K562 (cell line): ENCODE measurements around the gene YBX3. TPM values are rescaled to one million over a fixed set of nuclear protein-coding genes. Genes with fewer than 3 reads are reported as not detected.

Experiments used
- ATAC-seq: fragments of 200-7000 bp; cut with Tn5 transposase; 3 replicates; pipeline ENCODE4 v1.9.1; 2020; ENCODE audit warnings: moderate library complexity
- BruUV-seq: library from RNA; stranded (reverse); fragments of 400-500 nt; replicated peaks from 2 replicates; lab custom pipeline; 2021; lab: Mats Ljungman, UMichigan
- CTCF ChIA-PET: fragments of 300-600 bp; formaldehyde crosslinking; extraction: SDS; loops from one replicate; lab custom pipeline; 2021; ENCODE audit warnings: low intra/inter-chr PET ratio; lab: Yijun Ruan, JAX
- POLR2A ChIA-PET: fragments of 300-600, 350-650 bp; sonication (Branson Sonifier 250); formaldehyde crosslinking; extraction: SDS; loops from one replicate; lab custom pipeline; 2021; ENCODE audit warnings: antibody characterized with exemption, inconsistent platforms; lab: Yijun Ruan, JAX
- DNase-seq, 4 experiments: peaks; one replicate each; pipeline versions ENCODE4 v3.0.0 to v3.0.0-alpha.2; 2011 to 2018; ENCODE audit warnings: low spot score in 3 of 4, mixed read lengths in 3 of 4; ENCODE audit errors: extremely low read depth in 1 of 4
- FAIRE-seq: peaks from 2 replicates; lab custom pipeline; 2011; peaks lifted over from hg19 to GRCh38; lab: Jason Lieb, UNC
- H2AFZ ChIP-seq: 2 replicates; pipeline ENCODE4 v1.6.0; 2011; ENCODE audit warnings: low read depth, low read length, control low read depth, inconsistent platforms
- H3K27ac ChIP-seq: fragments of 200-600 bp; 3 replicates; pipeline ENCODE4 v1.8.0; 2011; ENCODE audit warnings: low read depth, mild to moderate bottlenecking, control low read depth, inconsistent platforms, low read length, moderate library complexity, mixed read lengths; ENCODE audit errors: extremely low read depth
- H3K27me3 ChIP-seq, 2 experiments: fragments of 300-600 bp in 1 of 2; 2 replicates in 1 of 2; 3 replicates in 1 of 2; pipeline versions ENCODE4 v1.6.0 to v1.8.0; 2011; ENCODE audit warnings: inconsistent platforms in 2 of 2, low read length in 2 of 2, mild to moderate bottlenecking in 1 of 2, mixed read lengths in 1 of 2, moderate library complexity in 1 of 2; ENCODE audit not compliant: control insufficient read depth in 2 of 2, insufficient read depth in 2 of 2
- H3K36me3 ChIP-seq: fragments of 300-600 bp; 3 replicates; pipeline ENCODE4 v1.8.0; 2011; ENCODE audit warnings: mild to moderate bottlenecking, low read length, inconsistent platforms; ENCODE audit not compliant: control insufficient read depth, insufficient read depth
- H3K4me1 ChIP-seq, 2 experiments: fragments of 200-600 bp in 1 of 2; replicated peaks in 1 of 2; 2 replicates in 1 of 2; 3 replicates in 1 of 2; pipeline versions ENCODE4 v1.5.1 to v1.8.0; 2011; ENCODE audit warnings: inconsistent platforms in 2 of 2, low read length in 2 of 2, mild to moderate bottlenecking in 1 of 2, mixed read lengths in 1 of 2, moderate library complexity in 1 of 2; ENCODE audit not compliant: control insufficient read depth in 2 of 2, insufficient read depth in 2 of 2
- H3K4me2 ChIP-seq: 2 replicates; pipeline ENCODE4 v1.6.1; 2011; ENCODE audit warnings: low read length, control low read depth, inconsistent platforms, mixed read lengths; ENCODE audit not compliant: insufficient read depth
- H3K4me3 ChIP-seq: fragments of 200-600 bp; sonication (generic), shearing (Covaris generic); 2 replicates; pipeline ENCODE4 v1.5.1; 2016; ENCODE audit warnings: control low read depth, inconsistent platforms
- H3K79me2 ChIP-seq: fragments of 200-600 bp; 3 replicates; pipeline ENCODE4 v1.8.0; 2011; ENCODE audit warnings: low read length, inconsistent platforms; ENCODE audit not compliant: control insufficient read depth, insufficient read depth
- H3K9ac ChIP-seq, 2 experiments: 2 replicates each; pipeline versions ENCODE4 v1.6.0 to v1.6.1; 2011; ENCODE audit warnings: low read depth in 2 of 2, low read length in 2 of 2, control low read depth in 1 of 2, inconsistent platforms in 1 of 2, mild to moderate bottlenecking in 1 of 2, mixed read lengths in 1 of 2; ENCODE audit not compliant: insufficient read depth in 1 of 2
- H3K9me1 ChIP-seq: one replicate; pipeline ENCODE4 v1.6.0; 2011; ENCODE audit warnings: inconsistent platforms, mild to moderate bottlenecking, low read length, moderate library complexity; ENCODE audit not compliant: control insufficient read depth, insufficient read depth
- H3K9me3 ChIP-seq: replicated peaks from 2 replicates; pipeline ENCODE4 v1.5.1; 2011; ENCODE audit warnings: low read depth, low read length, inconsistent platforms; ENCODE audit not compliant: control insufficient read depth, insufficient read depth
- H4K20me1 ChIP-seq: replicated peaks from 2 replicates; pipeline ENCODE4 v1.6.1; 2011; ENCODE audit warnings: low read length, inconsistent platforms, mixed read lengths; ENCODE audit not compliant: control insufficient read depth, insufficient read depth
- CBX3 ChIP-seq, 2 experiments: IDR thresholded peaks; 1 replicate in 1 of 2; 2 replicates in 1 of 2; pipeline ENCODE4 v1.6.1; 2012; ENCODE audit warnings: inconsistent platforms in 2 of 2, low read length in 2 of 2, borderline replicate concordance in 1 of 2, control low read depth in 1 of 2
- CEBPG ChIP-seq, 3 experiments: fragments of 200-800 bp in 1 of 3; sonication (Bioruptor generic) in 1 of 3; sonication (generic) in 1 of 3; formaldehyde crosslinking in 1 of 3; IDR thresholded peaks in 2 of 3; conservative IDR thresholded peaks in 1 of 3; 2 replicates each; pipeline versions ENCODE4 v1.6.1 to v1.8.0; 2016 to 2022; ENCODE audit warnings: missing compliant biosample characterization in 2 of 3, missing genetic modification characterization in 2 of 3, mild to moderate bottlenecking in 1 of 3, missing genetic modification reagents in 1 of 3
- CSDE1 ChIP-seq, 2 experiments: fragments of 450-650 bp; IDR thresholded peaks; 2 replicates each; pipeline ENCODE4 v1.6.1; 2016; ENCODE audit warnings: mild to moderate bottlenecking in 1 of 2
- DDX20 ChIP-seq: fragments of 450-650 bp; IDR thresholded peaks from 2 replicates; pipeline ENCODE4 v1.6.1; 2016; ENCODE audit warnings: missing genetic modification characterization, low read depth, mild to moderate bottlenecking, missing compliant biosample characterization, moderate library complexity
- DIDO1 ChIP-seq: fragments of 450-650 bp; IDR thresholded peaks from 2 replicates; pipeline ENCODE4 v1.6.1; 2016; ENCODE audit warnings: low read depth, missing biosample characterization, missing genetic modification characterization
- GABPB2 ChIP-seq: fragments of 250-450 bp; sonication (Bioruptor Pico); conservative IDR thresholded peaks from 2 replicates; pipeline ENCODE4 v1.5.1; 2021; ENCODE audit warnings: mild to moderate bottlenecking
- PCBP2 ChIP-seq: fragments of 200-400 bp; formaldehyde crosslinking; IDR thresholded peaks from 2 replicates; pipeline ENCODE4 v1.6.1; 2018; ENCODE audit warnings: low read length, low read depth, mild to moderate bottlenecking, moderate library complexity; ENCODE audit not compliant: poor library complexity, severe bottlenecking
- PHF21A ChIP-seq: fragments of 450-650 bp; IDR thresholded peaks from 2 replicates; pipeline ENCODE4 v1.6.1; 2017; ENCODE audit warnings: low read depth, borderline replicate concordance
- SAFB2 ChIP-seq: fragments of 200-400 bp; formaldehyde crosslinking; IDR thresholded peaks from 2 replicates; pipeline ENCODE4 v1.6.1; 2018; ENCODE audit warnings: borderline replicate concordance, low read length, low read depth, moderate library complexity; ENCODE audit not compliant: severe bottlenecking
- SRSF3 ChIP-seq: fragments of 200-400 bp; formaldehyde crosslinking; IDR thresholded peaks from 2 replicates; pipeline ENCODE4 v1.6.1; 2016; ENCODE audit warnings: mild to moderate bottlenecking, low read length, moderate library complexity; ENCODE audit not compliant: insufficient read depth
- ZKSCAN3 ChIP-seq: fragments of 250-450 bp; sonication (Bioruptor Pico); IDR thresholded peaks from 2 replicates; pipeline ENCODE4 v1.4.0; 2020
- ZNF584 ChIP-seq: fragments of 200-800 bp; sonication (Bioruptor generic); IDR thresholded peaks from 2 replicates; pipeline ENCODE4 v1.6.1; 2016; ENCODE audit warnings: low read depth, mild to moderate bottlenecking, missing genetic modification characterization, missing compliant biosample characterization
- WGBS: fragments of 100-300 bp; shearing (Covaris generic); methylation state at CpG from one replicate; pipeline ENCODE4 v1.1.6; 2016; ENCODE audit warnings: low coverage, mixed read lengths; ENCODE audit not compliant: insufficient coverage; ENCODE audit errors: missing lambda C conversion rate; 5-methylcytosine and 5-hydroxymethylcytosine counted together
- in situ Hi-C: fragments of 300-500 bp; cut with MboI; formaldehyde crosslinking; loops from 4 replicates; pipeline ENCODE4 v1.15.0; 2018; ENCODE audit warnings: inconsistent platforms, mixed read lengths
- intact Hi-C: fragments of 100-400 bp; cut with micrococcal nuclease; formaldehyde crosslinking; loops from 2 replicates; pipeline ENCODE4 v1.14.2; 2022
- polyA plus RNA-seq, 8 experiments: library from polyadenylated mRNA; depleted of rRNA in 4 of 8; stranded (reverse) in 5 of 8; unstranded in 3 of 8; fragments of >200 nt; fragmentation: Nextera tagmentation in 2 of 8; fragmentation: Illumina TruSeq in 1 of 8; extraction: Ambion mirVana in 2 of 8; extraction: Trizol in 1 of 8; gene quantifications; 2 replicates each; pipeline versions ENCODE4 v1.2.1 to v1.2.3, GENCODE V29; 2011 to 2014; ENCODE audit warnings: inconsistent platforms in 1 of 8, missing spikeins in 1 of 8
- total RNA-seq, 7 experiments: library from RNA; depleted of rRNA in 6 of 7; stranded (reverse); fragments of >200 nt in 6 of 7; fragmentation: Illumina TruSeq in 2 of 7; extraction: Trizol in 2 of 7; gene quantifications; 2 replicates each; pipeline versions ENCODE4 v1.2.1 to v1.2.3, GENCODE V29; 2011 to 2021; ENCODE audit warnings: low replicate concordance in 1 of 7

The YBX3 gene
- total and polyA plus RNA-seq, 9 of the 15 experiments (the other 6 are each of a cell fraction or from before 2014, with no cell fraction given) = 47.0 to 239 (median 81.5) TPM

GRCh38 chr12:10668526-10668925 lies 54.6 kb downstream of the YBX3 start:
- POLR2A ChIA-PET = no interaction called here
- Histone ChIP-seq H2AFZ (no peak overlapping the region), H3K36me3 (no peaks in the 10 kb centered on the region), H3K9ac (no peak overlapping the region), H4K20me1 (no peaks in the 10 kb centered on the region), H3K4me3 (no peak overlapping the region), H3K79me2 (no peaks in the 10 kb centered on the region)
- no peak for DNase-seq
- BruUV-seq = no TSS peak
- TF ChIP-seq ZKSCAN3 = no peak
- TF ChIP-seq PCBP2 = no peak
- no peak for TF ChIP-seq SAFB2
- no peak for TF ChIP-seq GABPB2
- no peak for TF ChIP-seq CSDE1 (IDR thresholded peaks at IDR 0.05)
- TF ChIP-seq CBX3 (IDR thresholded peaks at IDR 0.05; ENCODE audit: borderline replicate concordance in 1 of 2, low read length in 2 of 2) = no peak
- TF ChIP-seq CEBPG (CRISPR knock-in tag; IDR thresholded peaks at IDR 0.05) = no peak
- TF ChIP-seq CEBPG (tag; conservative IDR thresholded peaks at IDR 0.05 in 1 of 2, IDR thresholded peaks at IDR 0.05 in 1 of 2) = no peak
- no peak for TF ChIP-seq PHF21A
- TF ChIP-seq ZNF584 (CRISPR knock-in tag) = no peak
- TF ChIP-seq DIDO1 (tag) = no peak
- TF ChIP-seq DDX20 (tag) = no peak
- TF ChIP-seq SRSF3 = no peak
- TF ChIP-seq, all 486 proteins: peak for 0
- Histone ChIP-seq H3K9me1 (no peaks in the 10 kb centered on the region), H3K27me3 (no peaks in the 10 kb centered on the region), H3K4me1 (peaks cover 0 to 3% of the 10 kb centered on the region in 2 experiments; a peak in 3 of 5 replicates), H3K9me3 (no peaks in the 10 kb centered on the region), H3K27ac (no peak overlapping the region), H3K4me2 (no peak overlapping the region)
- FAIRE-seq (no peak), ATAC-seq (no peak)
- in situ Hi-C loops (no loop called here), intact Hi-C loops (no loop called here)
- CTCF ChIA-PET = no interaction called here
- no CpG with 5 or more reads among the region's 5 CpGs for WGBS
